AG08396 (cell line): ENCODE results near the gene PDE11A.

Experiments used
- DNase-seq: peaks from one replicate; pipeline ENCODE4 v3.0.0; 2012; ENCODE audit warnings: low spot score, mixed read lengths

Gene PDE11A

DNA sequence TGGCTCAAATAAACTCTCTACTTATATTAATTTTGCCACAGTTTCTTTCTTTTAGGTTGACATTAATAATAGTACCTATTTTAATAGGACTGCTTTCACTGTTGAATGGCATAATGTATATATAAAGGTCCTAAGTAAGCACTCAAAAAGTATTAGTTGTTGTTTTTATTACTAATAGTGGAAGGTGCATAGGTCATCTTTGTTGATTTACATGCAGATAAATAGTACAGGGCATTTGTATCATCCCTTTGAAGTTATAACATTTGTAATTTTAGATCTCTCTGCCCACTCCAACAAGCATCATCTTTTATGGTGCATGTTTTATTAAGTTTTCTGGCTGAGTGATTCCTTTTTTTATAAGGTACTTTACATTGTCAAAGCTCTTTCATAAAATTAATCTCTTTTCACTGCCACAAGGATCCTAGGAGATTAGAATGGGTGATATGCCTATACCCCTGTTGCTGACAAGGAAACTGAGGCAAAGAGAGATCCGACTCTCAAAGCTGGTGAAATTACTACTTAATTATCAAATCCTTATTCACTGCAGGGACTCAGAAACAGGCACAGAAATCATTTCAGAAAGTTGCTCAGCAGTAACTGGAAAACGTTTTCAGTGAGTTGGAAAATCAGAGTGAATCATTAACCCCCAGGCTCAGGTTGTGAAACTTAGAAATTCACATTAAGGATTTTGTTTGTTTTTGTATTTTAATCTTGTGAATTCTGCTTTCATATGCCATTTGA lies 380.4 kb downstream of the PDE11A start:
- no peak for DNase-seq

DNA sequence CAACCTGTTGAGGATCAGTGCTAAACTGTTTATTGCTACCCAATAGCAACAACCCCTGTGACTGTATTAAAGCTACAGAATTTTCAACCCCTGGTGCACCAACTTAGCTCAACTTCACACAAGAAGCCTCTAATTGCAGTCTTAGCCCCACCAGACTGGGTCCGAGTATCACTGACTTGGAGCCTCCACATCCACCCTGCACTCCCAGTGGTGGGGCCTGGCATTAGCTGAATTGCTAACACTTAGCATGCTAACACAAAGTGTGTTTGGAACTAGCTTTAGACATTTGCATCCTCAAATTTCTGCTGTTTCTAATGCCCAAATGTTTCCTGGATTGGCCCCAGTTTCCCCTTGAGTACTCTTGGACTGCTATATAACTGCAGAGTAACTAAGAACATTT lies 381.4 kb downstream of the PDE11A start:
- DNase-seq = no peak

DNA sequence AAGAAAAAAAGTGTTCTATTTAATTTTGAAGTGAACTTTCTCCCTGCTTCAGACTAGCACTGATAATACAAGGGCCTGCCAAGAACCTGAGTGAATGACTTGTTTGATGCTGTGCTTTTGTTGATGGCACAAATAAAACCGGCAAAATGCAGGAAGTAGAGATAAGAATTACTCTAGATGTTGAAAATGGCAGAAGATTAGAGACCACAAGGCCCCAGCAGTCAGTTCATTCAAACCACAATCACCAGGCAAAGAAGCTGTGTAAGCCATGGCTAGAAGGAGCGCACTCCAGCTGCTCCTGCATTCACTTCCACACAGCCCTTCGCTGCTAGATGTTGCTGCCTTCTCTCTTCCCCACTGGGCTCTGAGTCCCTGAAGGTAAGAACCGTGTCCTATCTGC lies 383.0 kb downstream of the PDE11A start:
- DNase-seq = no peak

DNA sequence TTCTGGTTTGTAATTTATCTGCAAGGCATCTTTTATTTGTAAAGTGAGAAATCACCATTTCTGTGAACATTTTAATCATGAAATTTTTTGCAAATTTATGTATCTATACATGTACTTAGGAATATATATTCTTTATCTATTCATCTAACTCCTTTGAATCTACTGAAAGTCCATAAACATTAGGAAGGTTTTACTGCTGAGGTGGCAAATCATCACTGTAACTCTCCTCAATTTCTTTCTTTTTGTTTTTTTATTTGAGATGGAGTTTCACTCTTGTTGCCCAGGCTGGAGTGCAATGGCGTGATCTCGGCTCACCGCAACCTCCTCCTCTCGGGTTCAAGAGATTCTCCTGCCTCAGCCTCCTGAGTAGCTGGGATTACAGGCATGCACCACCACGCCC lies 383.7 kb downstream of the PDE11A start:
- DNase-seq = no peak

DNA sequence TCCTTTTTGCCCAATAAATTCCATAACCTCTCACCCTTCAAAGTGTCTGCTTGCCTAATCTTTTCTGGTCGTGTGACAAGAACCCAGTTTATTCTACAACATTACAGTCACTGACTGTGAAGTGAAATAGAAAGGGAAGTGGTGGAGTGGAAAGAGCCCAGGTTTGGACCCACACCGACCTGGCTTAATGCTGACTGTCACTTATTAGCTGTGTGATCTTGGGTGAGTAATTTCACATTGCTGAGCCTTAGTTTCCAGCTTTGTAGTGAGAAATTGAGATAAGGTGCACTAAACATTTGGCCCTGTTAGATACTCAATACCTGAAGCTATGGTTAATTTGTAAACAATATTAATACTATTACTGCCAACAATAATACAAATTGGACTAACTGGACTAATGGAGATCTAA lies 388.9 kb downstream of the PDE11A start:
- no peak for DNase-seq

DNA sequence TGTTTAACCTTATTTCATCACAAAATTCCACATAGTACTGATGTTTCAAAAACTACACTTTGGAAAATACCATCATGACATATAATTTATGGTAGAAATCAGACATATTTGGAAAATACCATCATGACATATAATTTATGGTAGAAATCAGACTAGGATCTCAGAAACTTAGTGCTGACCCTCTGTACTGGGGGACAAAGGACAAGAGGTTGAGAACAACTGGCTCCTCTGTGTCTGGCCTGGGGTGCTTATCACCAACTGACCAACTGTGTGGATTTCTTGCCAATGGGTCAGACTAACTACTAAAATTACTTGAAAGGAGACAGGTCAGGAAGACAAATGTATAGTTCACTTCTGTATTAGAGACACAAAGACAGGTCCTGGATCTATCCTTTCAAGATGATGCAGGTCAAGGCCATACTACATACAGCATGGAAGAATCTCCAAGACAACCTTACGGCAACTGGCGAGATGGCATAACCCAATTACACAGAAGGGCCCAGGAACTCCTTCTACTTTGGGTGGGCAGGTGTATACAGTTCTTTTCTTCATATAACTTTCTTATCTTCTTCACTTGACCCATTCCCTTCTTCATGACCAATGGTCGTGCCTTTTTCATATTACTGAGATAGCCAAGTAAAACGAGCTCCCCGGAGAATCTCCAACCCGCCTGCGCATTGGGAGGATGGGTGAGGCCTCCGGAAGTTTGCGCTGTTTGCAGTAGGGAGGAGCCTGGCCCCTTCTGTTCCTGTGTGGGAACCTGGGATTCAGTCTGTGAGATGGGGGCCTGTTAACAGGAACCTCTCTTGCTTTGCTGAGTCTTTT lies 389.5 kb downstream of the PDE11A start:
- DNase-seq = no peak

DNA sequence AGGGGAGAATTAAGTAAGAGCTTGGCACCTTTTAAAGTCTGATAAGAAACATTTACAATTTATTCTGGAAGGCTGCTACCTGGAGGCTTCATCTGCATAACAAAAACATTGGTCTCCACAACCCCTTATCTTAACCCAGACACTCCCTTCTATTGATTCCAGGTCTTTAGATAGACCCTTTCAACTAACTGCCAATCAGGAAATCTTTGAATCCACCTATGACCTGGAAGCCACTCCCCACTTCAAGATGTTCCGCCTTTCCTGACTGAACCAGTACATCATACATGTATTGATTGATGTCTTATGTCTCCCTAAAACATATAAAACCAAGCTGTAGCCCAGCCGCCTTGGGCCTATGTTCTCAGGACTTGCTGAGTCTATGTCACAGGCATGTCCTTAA lies 390.6 kb downstream of the PDE11A start:
- DNase-seq = no peak

DNA sequence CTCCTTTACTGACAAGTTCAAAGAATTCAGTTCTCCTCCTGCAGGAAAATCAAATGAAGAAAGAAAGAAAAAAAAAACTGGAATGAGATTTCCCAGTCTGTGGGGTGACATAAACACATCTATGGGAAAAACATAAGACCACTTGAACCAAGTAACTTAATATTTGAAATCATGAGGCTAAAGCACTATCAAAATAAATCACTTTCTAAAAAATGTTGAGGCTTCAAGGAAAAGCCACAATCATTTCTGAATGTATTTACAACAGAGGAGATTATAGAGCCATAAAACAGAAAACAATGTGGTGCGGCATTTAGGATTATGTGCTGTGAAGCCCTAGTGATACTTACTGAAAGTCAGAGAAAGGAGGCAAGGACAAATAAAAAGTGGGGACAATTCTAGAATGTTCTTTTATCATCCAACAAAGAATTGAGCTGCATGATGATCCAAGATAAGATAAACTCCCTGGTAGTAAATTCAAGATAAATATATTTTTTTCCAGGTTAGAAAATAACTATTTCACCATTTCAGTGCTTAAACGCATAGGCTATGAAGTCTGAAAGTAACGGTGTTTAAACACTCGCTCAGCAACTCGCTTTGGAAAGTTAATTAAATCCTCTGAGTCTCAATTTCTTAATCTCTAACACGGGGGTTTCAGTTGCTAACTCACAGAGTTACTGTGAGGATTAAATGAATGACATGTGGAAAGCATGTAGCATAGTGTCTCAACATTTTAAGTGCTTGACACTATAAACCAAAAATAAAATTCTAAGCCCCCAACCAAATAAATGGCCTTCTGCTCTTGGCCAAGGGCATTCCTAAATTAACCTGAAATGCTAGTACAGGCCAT lies 391.5 kb downstream of the PDE11A start:
- DNase-seq = no peak

DNA sequence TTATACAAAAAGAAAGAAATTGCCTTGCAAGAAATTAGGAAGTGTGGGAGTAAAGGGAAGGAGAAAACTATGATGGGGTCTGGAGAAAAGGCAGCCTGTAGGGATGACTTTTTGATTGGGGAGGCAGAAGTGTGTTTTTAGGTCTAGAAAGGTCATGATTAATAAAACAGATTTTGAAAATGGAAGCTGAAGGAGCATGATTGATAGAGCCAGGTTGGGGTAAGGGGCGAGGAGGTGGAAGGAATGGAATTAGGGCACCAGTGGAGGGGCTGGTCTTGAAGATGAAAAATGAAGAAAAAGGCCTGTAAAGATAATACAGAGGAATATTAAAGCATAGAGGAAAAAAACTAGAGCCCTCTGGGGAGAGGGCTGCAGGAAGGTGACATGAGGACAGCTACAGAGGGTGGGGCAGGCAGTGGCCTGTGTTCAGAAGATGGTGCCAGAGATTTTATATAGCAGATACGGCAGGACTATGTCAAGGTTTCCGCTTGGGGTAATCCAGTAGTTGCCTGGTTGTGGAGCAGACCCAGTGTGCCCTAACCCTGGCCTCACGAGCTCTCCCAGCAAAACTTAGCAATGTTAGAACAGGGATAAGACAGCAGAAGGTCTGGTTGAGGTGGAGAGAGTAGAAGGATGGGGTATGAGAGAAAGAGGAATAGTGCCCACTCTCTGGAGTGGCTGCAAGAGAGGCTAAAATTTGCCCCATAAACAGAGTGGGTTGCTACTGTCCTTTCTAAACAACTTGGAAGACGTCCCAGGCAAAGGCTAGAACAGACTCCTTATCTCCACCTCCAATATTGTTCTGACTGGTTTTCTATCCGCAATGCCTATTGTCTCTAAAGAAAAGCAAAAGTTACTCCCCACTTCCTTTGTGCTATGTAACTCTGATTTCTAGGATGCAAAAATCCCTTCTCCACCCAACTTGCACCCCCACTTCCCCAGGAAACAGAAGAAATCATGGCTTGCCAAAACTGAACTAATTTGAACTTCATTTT lies 392.7 kb downstream of the PDE11A start:
- no peak for DNase-seq

DNA sequence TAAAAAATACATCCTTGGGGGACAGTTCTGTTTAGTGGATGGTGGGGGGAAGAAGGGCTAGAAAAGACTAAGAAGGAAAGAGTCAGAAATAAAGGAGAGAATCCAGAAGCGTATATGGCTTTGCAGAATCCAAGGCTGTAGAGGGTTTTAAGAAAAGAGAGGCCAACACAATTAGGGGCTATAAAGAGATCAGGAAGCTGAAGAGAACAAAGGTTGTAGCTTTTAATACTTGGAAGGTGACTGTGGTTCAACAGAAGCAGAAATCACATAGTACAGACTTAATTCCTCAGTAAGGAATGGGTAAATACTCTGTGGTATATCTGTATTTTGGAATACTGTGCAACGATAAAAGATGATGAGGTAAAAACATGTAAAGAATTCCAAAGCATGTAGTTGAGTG lies 393.6 kb downstream of the PDE11A start:
- no peak for DNase-seq

DNA sequence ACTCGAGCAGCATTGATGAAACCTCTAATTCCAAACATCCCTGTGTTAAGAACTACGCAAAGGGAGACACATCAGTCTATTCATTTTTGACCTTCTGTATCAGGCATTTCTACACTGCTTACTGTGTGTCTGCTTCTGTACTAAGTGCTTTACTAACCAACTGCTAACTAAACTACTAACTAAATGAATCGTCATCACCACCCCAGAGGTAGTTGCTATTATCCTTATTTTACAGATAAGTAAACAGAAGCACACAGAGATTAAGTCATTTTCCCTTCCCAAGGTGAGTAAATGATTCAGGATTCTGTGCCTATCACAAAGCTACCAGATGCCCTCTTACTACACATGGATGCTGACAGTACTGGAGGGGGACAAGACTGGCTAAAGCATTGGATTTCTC lies 395.9 kb downstream of the PDE11A start:
- DNase-seq = no peak

DNA sequence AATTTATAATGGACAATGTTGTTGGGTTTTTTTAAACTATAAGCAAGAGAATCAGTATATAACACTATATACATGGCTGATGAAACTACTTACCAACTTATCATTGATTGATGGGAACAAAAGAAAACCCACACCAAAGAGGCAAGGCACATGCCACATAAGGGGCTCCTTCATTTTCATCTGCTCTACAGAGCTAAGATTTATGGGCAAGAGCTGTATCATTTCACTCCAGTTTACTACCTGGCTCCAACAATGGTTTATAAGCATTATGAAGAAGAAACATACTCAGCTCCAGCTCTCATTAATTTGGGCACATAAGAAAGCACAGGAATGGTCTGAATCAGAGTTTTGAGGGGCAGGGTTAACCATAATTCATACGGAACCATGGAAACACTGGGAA lies 396.8 kb downstream of the PDE11A start:
- DNase-seq = no peak

DNA sequence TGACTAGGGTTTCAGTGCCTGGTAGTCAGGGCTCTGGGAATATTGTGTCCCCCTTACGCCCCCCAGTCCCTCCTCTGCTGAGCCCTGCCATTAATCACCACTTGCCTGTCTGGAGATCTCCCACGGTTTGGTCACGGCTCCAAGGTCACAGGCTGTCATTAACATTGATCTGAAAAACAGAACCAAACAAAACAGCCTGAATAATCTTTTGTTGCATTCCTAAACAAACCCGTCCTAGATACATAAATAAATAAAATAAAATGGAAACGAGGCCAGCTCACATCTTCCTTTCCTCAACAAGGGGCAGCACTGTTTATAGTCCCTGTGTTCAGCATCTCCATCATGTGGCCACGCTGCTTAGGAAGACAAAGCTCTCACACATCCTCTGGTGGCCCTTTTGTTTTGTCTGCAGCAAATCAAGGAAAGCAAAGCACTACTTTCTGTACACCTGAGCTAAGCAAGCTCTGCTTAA lies 397.2 kb downstream of the PDE11A start:
- DNase-seq = no peak

DNA sequence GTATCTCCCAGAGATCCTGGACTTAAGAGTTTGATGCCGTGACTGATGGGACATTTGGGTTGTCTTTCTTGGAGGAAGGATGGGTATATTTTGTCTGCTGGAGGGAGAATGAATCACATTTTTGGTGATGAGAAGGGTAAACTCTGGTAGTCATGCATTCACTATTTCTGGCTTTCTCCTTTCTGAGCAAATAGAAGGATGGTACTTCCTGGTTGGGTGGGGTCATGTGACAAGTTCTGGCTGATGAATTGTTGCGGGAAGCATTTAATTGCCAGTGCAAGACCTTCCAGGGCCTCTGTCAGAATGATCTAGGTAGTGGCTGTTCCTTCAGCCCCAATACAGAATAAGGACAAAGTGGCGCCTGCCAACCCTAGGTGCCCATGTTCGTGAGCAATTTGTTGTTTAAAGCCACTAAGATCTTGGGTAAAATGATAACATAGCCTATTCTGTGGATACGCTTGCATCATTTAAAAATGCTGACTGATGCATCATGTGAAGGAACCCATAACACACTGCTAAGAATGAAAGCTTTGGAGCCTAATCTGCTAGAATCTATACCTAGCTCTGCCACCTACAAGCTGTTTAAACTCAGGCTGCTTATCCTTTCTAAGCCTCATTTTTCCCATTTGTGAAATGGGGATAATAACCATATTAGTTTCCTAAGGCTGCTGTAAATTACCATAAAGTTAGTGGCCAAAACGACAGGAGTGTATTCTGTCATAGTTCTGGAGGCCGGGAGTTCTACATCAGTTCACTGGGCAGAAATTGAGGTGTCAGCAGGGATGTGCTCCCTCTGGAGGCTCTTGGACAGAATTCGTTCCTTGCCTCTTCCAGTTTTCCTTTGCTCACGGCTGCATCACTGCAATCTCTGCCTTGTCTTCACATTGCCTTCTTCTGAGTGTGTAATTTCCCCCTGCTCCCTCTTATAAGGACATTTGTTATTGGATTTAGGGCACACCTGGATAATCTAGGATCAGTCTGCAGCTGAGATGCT lies 398.7 kb downstream of the PDE11A start:
- no peak for DNase-seq

DNA sequence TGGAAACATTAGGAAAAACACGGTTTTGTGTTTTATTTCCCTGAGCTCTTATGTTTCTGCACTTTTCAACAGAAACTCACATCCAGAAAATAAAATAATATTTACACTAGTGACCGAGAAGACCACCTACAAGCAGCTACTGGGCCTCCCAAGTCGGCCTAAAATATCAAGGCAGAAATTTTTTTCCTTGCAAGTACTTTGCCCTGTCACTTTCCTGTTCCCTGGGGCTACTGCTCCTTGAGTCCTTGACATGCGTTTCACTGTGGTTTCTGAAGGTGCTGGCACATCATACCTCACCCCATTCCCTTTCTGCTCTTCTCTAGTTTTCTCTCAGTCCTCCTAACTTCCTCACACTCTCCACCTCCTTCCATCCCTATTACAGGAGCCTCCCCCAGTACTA lies 400.9 kb downstream of the PDE11A start:
- no peak for DNase-seq

DNA sequence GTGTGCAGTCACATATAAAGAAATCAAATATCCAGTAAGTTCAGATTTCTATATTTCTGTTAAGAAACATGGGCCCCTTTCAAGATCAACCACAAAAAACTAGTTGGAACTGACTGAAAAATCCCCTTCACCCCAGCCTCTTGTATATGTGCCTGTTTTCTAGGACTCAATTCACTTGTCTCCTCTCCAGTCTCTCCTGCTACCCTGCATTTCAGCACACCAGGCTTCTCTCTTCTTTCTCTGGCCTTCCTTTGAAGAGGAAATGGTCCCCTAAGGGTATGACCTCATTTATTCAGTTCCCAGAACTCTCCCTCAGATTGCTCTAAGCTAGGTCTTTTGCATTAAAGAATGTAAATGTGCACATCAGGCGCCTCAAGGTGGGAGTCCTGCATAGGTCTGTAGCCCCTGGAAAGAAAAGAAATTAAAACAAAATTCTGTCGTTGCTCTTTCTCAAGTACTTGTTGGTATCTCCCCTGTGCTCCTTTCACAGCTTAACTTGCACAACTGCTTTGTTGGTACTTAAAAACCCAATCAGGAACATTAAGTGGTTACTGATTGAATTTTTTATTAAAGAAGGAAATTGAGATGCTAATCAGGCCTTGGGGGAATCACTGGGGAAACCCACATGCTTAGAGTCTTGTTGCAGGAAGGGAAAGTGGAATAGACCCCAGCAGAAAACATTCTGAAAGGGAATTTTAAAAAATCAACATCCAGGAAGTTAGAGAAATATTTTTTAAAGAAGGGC lies 401.6 kb downstream of the PDE11A start:
- DNase-seq = no peak

DNA sequence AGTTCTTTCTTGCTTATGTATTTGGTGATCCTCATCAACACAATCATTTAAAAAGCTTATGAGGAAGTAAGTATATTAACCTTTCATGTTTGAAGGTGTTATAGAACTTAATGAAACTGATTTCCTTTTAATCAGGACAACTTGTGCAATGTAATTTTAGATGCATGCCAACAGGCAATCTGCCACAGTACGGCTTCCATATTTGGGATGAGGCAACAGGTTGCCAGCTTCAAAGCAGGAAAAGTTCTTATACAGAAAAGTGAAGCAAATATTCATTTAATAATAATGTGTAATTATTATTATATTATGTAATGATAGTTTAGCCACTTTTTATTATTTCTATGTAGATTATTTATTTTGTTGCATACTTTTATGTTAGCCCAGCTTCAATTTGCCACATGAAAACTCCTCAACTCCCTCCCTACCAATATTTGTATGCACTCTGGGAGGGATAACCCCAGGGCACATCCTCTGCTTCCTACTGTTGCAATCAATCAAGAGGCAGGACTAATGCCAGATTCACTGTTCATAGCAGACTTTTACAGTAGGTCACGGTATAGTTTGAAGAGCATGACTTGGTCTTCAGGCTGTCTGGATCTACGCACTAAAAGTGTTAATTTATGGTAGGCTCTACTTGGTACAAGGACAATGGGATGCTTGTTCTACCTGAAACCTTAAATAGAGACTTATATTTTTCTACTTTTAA lies 402.8 kb downstream of the PDE11A start:
- no peak for DNase-seq

DNA sequence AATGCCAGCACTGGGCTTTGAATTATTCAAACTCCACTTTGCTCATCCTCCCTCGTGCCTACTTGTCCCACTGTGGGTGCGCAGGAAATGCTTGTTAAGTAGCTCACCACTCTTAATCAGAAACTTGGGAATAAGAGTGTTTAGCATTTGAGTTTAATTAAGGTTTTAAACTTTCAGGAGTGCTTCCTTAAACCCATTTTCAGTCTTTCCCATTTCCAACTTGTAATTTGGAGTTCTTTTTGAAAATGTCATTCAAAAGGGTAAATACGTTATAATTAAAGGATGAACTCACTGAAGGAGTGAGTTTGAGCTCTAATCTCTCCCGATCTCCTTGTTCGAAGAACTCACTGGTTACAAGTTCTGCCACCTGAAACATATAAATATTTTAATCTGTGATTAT lies 403.4 kb downstream of the PDE11A start:
- DNase-seq = no peak

DNA sequence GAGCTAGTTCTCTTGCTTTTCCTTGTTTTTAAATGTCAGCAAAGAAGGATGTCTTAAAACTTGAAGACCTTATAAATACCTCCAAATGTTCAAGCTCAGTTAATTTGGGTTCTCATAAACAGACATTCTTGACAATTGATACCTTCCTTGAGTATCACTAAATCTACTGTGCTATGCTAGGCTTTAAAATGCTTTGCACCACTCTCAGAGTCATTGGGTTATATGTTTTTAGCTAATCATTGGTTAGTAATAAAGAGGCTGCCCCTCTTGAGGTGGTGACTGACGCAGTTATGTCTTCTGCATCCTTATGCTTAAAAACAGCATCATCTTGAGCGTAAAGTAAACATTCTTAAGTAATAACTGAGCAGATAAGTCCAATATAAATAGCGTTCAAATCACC lies 404.0 kb downstream of the PDE11A start:
- DNase-seq = no peak
